ENCODE data around the gene SQSTM1. TPM values are rescaled to one million over a fixed set of nuclear protein-coding genes. Genes with fewer than 3 reads are reported as not detected.

The SQSTM1 gene
- total and polyA plus RNA-seq, 2 of the 8 experiments (the other 6 are each of a cell fraction or from before 2014, with no cell fraction given), result 78.6 to 110 TPM

- TF ChIP-seq CHD7 (IDR thresholded peaks at IDR 0.05; ENCODE audit: insufficient replicate concordance, low read length), result no peak
- TF ChIP-seq TEAD4 (IDR thresholded peaks at IDR 0.05; ENCODE audit: low read depth, low read length), result no peak
These were observed 32.4 kb upstream of the SQSTM1 start (continued) for GRCh38 chr5:179788193-179788854.

All from H1 (cell line).